Liver (tissue), 9 donors: ENCODE measurements around the gene BANP. TPM values are rescaled to one million over a fixed set of nuclear protein-coding genes. Genes with fewer than 3 reads are reported as not detected.
"Not testable (repeated sequence)": the region's sequence is repeated elsewhere in the genome, so short reads cannot be mapped to it uniquely, and the experiment has no call there.

Source experiments
- DNase-seq: peaks from one replicate; pipeline ENCODE4 v3.0.0-alpha.2; 2017; ENCODE audit warnings: low spot score
- H3K27ac ChIP-seq, 2 donors: one replicate each; pipeline ENCODE4 v1.7.0; 2013; ENCODE audit warnings: inconsistent platforms in 2 of 2, low read length in 2 of 2, control low read depth in 1 of 2, low read depth in 1 of 2, mild to moderate bottlenecking in 1 of 2
- H3K27me3 ChIP-seq, 4 donors: one replicate each; pipeline versions ENCODE4 v1.6.1 to v1.7.0; 2013; ENCODE audit warnings: low read length in 3 of 4, inconsistent platforms in 1 of 4, mild to moderate bottlenecking in 1 of 4, moderate library complexity in 1 of 4; ENCODE audit not compliant: control insufficient read depth in 4 of 4, insufficient read depth in 4 of 4
- H3K36me3 ChIP-seq, 4 donors: one replicate each; pipeline versions ENCODE4 v1.6.1 to v1.7.0; 2013; ENCODE audit warnings: low read length in 3 of 4, mild to moderate bottlenecking in 3 of 4, low read depth in 1 of 4, moderate library complexity in 1 of 4; ENCODE audit not compliant: control insufficient read depth in 4 of 4, insufficient read depth in 3 of 4
- H3K4me1 ChIP-seq, 4 donors: one replicate each; pipeline versions ENCODE4 v1.6.1 to v1.7.0; 2013; ENCODE audit warnings: low read length in 3 of 4, mild to moderate bottlenecking in 3 of 4, moderate library complexity in 1 of 4; ENCODE audit not compliant: control insufficient read depth in 4 of 4, insufficient read depth in 4 of 4
- H3K4me3 ChIP-seq, 3 donors: one replicate each; pipeline versions ENCODE4 v1.6.1 to v1.7.0; 2013; ENCODE audit warnings: low read length in 3 of 3, control low read depth in 1 of 3, low read depth in 1 of 3, mild to moderate bottlenecking in 1 of 3
- H3K9ac ChIP-seq, 2 donors: one replicate each; pipeline ENCODE4 v1.7.0; 2013; ENCODE audit warnings: low read length in 2 of 2, mild to moderate bottlenecking in 2 of 2, moderate library complexity in 2 of 2, control low read depth in 1 of 2, low read depth in 1 of 2
- H3K9me3 ChIP-seq, 4 donors: one replicate each; pipeline versions ENCODE4 v1.6.1 to v1.7.0; 2013; ENCODE audit warnings: low read length in 3 of 4; ENCODE audit not compliant: control insufficient read depth in 4 of 4
- HNF4A ChIP-seq, 2 donors: conservative IDR thresholded peaks; 2 replicates each; pipeline ENCODE4 v1.6.1; 2016; ENCODE audit warnings: antibody characterized with exemption in 2 of 2, mild to moderate bottlenecking in 2 of 2
- HNF4G ChIP-seq: IDR thresholded peaks from 2 replicates; pipeline ENCODE4 v1.6.1; 2016; ENCODE audit warnings: antibody characterized with exemption
- RAD21 ChIP-seq, 2 donors: IDR thresholded peaks; 2 replicates each; pipeline ENCODE4 v1.6.1; 2016; ENCODE audit warnings: antibody characterized with exemption in 2 of 2, mild to moderate bottlenecking in 2 of 2
- REST ChIP-seq: IDR thresholded peaks from 2 replicates; pipeline ENCODE4 v1.6.1; 2016; ENCODE audit warnings: antibody characterized with exemption, mild to moderate bottlenecking
- SP1 ChIP-seq: IDR thresholded peaks from 2 replicates; pipeline ENCODE4 v1.6.1; 2018; ENCODE audit warnings: antibody characterized with exemption, mild to moderate bottlenecking
- WGBS: extraction: QIAGEN DNeasy Blood & Tissue Kit; methylation state at CpG from one replicate; pipeline ENCODE4 v1.1.7; 2013; 5-methylcytosine and 5-hydroxymethylcytosine counted together
- polyA plus RNA-seq, 2 donors: library from polyadenylated mRNA; stranded (reverse) in 1 of 2; unstranded in 1 of 2; fragments of 200-250 nt in 1 of 2; fragments of >200 nt in 1 of 2; fragmentation: Nextera tagmentation in 1 of 2; extraction: Ambion mirVana in 1 of 2; gene quantifications; one replicate each; pipeline versions ENCODE4 v1.2.1 to v1.2.3, GENCODE V29; 2013 to 2015
- total RNA-seq, 2 donors: library from RNA; depleted of rRNA; stranded (reverse); fragments of >200 nt; gene quantifications; one replicate each; pipeline ENCODE4 v1.2.3, GENCODE V29; 2014
- TF ChIP-seq, protein P1 (sequence below): IDR thresholded peaks from 2 replicates; pipeline ENCODE4 v1.6.1; 2016; ENCODE audit warnings: antibody characterized with exemption
- donor health status: healthy.
- donor health status: healthy.
- donor health status: healthy.
- donor health status: healthy.
- donor health status: healthy.

BANP gene
- total and polyA plus RNA-seq, 4 donors = 4.9 to 20.7 (median 13.7) TPM

- Histone ChIP-seq H3K9ac (no peak overlapping the region), H3K4me1 (peaks cover 4 to 19% (median 10%) of the 10 kb centered on the region in 4 donors), H3K27me3 (no peaks in the 10 kb centered on the region), H3K9me3 (no peaks in the 10 kb centered on the region), H3K27ac (no peak overlapping the region), H3K4me3 (no peak overlapping the region), H3K36me3 (peaks cover 2 to 9% (median 6%) of the 10 kb centered on the region in 4 donors)
- TF ChIP-seq HNF4G (no peak), REST (no peak), SP1 (no peak), HNF4A (conservative IDR thresholded peaks at IDR 0.05) (no peak)
- TF ChIP-seq, protein P1, sequence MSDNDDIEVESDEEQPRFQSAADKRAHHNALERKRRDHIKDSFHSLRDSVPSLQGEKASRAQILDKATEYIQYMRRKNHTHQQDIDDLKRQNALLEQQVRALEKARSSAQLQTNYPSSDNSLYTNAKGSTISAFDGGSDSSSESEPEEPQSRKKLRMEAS = no peak
- no peak for DNase-seq
- 97% methylated on average over 28 of the region's 28 CpGs for WGBS
These were observed 33.5 kb downstream of the BANP start for GRCh38 chr16:87984632-87985267.

- 71% methylated on average over 5 of the region's 5 CpGs for WGBS
- not testable (repeated sequence) for H3K27ac ChIP-seq, H3K36me3 ChIP-seq
These were observed 34.3 kb downstream of the BANP start for GRCh38 chr16:87985493-87985892.

GRCh38 chr16:87986361-87986849 is 35.2 kb downstream of the BANP start:
- H3K36me3 ChIP-seq = not testable (repeated sequence)

More at GRCh38 chr16:87985493-87985892, 34.3 kb downstream of the BANP start:
- DNase-seq, H3K9me3 ChIP-seq, H3K4me3 ChIP-seq, H3K27me3 ChIP-seq, H3K9ac ChIP-seq: not testable (repeated sequence)
- H3K4me1 ChIP-seq = peaks cover 4 to 13% (median 8%) of the 10 kb centered on the region in 4 donors

GRCh38 chr16:87988596-87988995 is 37.4 kb downstream of the BANP start:
- not testable (repeated sequence) for H3K9ac ChIP-seq, H3K27me3 ChIP-seq, H3K27ac ChIP-seq, DNase-seq, H3K4me3 ChIP-seq, H3K36me3 ChIP-seq, H3K9me3 ChIP-seq, H3K4me1 ChIP-seq
- WGBS = 95% methylated on average over 9 of the region's 9 CpGs

More at GRCh38 chr16:87986361-87986849, 35.2 kb downstream of the BANP start:
- peak in 1 of 2 donors; percentile 24 for TF ChIP-seq RAD21 (IDR thresholded peaks at IDR 0.05)
- not testable (repeated sequence) for DNase-seq, H3K27me3 ChIP-seq, H3K4me3 ChIP-seq, H3K27ac ChIP-seq, H3K9ac ChIP-seq, H3K9me3 ChIP-seq
- peaks cover 4 to 13% (median 8%) of the 10 kb centered on the region in 4 donors for H3K4me1 ChIP-seq
- WGBS = 83% methylated on average over 5 of the region's 5 CpGs

- not testable (repeated sequence) for H3K27ac ChIP-seq, DNase-seq, H3K27me3 ChIP-seq, H3K4me3 ChIP-seq, H3K9ac ChIP-seq, H3K4me1 ChIP-seq, H3K36me3 ChIP-seq, H3K9me3 ChIP-seq
- 93% methylated on average over 4 of the region's 4 CpGs for WGBS
These were observed 39.0 kb downstream of the BANP start for GRCh38 chr16:87990254-87990653.

DNA sequence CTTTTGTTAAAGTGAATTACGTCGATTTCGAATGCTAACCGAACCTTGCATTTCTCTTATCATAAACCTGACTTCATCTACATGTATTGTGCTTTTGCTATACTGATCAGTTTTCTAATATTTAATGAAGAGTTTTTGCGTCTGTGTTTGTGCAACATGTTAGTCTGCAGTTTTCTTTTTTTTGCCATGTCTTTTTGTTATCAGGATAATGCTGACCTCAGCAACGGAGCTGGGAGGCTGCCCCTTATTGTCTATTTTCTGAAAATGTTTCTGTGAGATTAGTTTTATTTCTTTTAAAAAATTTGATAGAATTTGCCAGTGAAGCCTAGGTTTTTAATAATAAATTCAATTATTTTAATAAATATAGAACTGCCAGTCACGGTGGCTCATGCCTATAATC is 40.9 kb downstream of the BANP start:
- 96% methylated on average over 7 of the region's 7 CpGs for WGBS
- H3K4me3 ChIP-seq, H3K4me1 ChIP-seq, H3K27me3 ChIP-seq, H3K36me3 ChIP-seq, H3K9ac ChIP-seq, H3K9me3 ChIP-seq, DNase-seq, H3K27ac ChIP-seq: not testable (repeated sequence)
